MM.1S (cell line): Measurements from ENCODE around the gene ESCO1.

ENCODE experiments used
- DNase-seq: peaks from one replicate; pipeline ENCODE4 v3.0.0-alpha.2; 2015
- H2AFZ ChIP-seq: fragments of 300-600 bp; sonication (generic); 2 replicates; pipeline ENCODE4 v1.6.0; 2016; ENCODE audit warnings: antibody characterized with exemption, low read length
- H3F3A ChIP-seq: fragments of 300-600 bp; sonication (generic); 2 replicates; pipeline ENCODE4 v1.6.1; 2016; ENCODE audit warnings: mild to moderate bottlenecking, antibody characterized with exemption, low read length, moderate library complexity, mixed read lengths; ENCODE audit not compliant: insufficient read depth
- H3K27ac ChIP-seq: fragments of 300-600 bp; sonication (generic); 2 replicates; pipeline ENCODE4 v1.5.1; 2016; ENCODE audit warnings: mild to moderate bottlenecking, low read length
- H3K27me3 ChIP-seq: fragments of 300-600 bp; sonication (generic); replicated peaks from 2 replicates; pipeline ENCODE4 v1.6.0; 2016; ENCODE audit warnings: low read length; ENCODE audit not compliant: insufficient read depth
- H3K36me3 ChIP-seq: fragments of 300-600 bp; sonication (generic); replicated peaks from 2 replicates; pipeline ENCODE4 v1.6.1; 2016; ENCODE audit warnings: mild to moderate bottlenecking, low read length, mixed read lengths; ENCODE audit not compliant: insufficient read depth
- H3K4me1 ChIP-seq: fragments of 300-600 bp; sonication (generic); 2 replicates; pipeline ENCODE4 v1.6.1; 2016; ENCODE audit warnings: low read length, mixed read lengths
- H3K4me2 ChIP-seq: fragments of 300-600 bp; sonication (generic); 2 replicates; pipeline ENCODE4 v1.6.0; 2016; ENCODE audit warnings: low read depth, low read length
- H3K4me3 ChIP-seq: fragments of 300-600 bp; sonication (generic); 2 replicates; pipeline ENCODE4 v1.5.1; 2016; ENCODE audit warnings: low read length, mixed read lengths
- H3K79me2 ChIP-seq: fragments of 300-600 bp; sonication (generic); 2 replicates; pipeline ENCODE4 v1.6.1; 2016; ENCODE audit warnings: mixed run types, low read length, mixed read lengths
- H3K9ac ChIP-seq: fragments of 300-600 bp; sonication (generic); 2 replicates; pipeline ENCODE4 v1.6.1; 2016; ENCODE audit warnings: low read length, mixed read lengths
- H3K9me2 ChIP-seq: fragments of 300-600 bp; sonication (generic); replicated peaks from 2 replicates; pipeline ENCODE4 v1.6.1; 2016; ENCODE audit warnings: mild to moderate bottlenecking, low read length, mixed read lengths; ENCODE audit not compliant: insufficient read depth
- H3K9me3 ChIP-seq: fragments of 300-600 bp; sonication (generic); replicated peaks from 2 replicates; pipeline ENCODE4 v1.6.1; 2016; ENCODE audit warnings: mild to moderate bottlenecking, low read length, mixed read lengths; ENCODE audit not compliant: insufficient read depth
- H4K20me1 ChIP-seq: fragments of 300-600 bp; sonication (generic); 2 replicates; pipeline ENCODE4 v1.6.1; 2016; ENCODE audit warnings: mild to moderate bottlenecking, low read length, moderate library complexity, mixed read lengths; ENCODE audit not compliant: insufficient read depth
- CTCF ChIP-seq: fragments of 300-600 bp; sonication (generic); IDR thresholded peaks from 2 replicates; pipeline ENCODE4 v1.5.1; 2016; ENCODE audit warnings: antibody characterized with exemption, low read length, mixed read lengths
- EZH2 ChIP-seq: fragments of 300-600 bp; sonication (generic); optimal IDR thresholded peaks from 2 replicates; pipeline ENCODE3; 2017; ENCODE audit warnings: low read depth, mild to moderate bottlenecking, antibody characterized with exemption, low read length, mixed read lengths
- EZH2phosphoT487 ChIP-seq: fragments of 300-600 bp; sonication (generic); IDR thresholded peaks from 2 replicates; pipeline ENCODE4 v1.6.1; 2018; ENCODE audit warnings: antibody characterized with exemption, low read length

The ESCO1 gene

GRCh38 chr18:21499997-21500396 lies 100.5 kb downstream of the ESCO1 start:
- H3K9ac ChIP-seq: no peak overlapping the region
- H3K79me2 ChIP-seq: no peaks in the 10 kb centered on the region
- H3K9me3 ChIP-seq: no peaks in the 10 kb centered on the region
- H3K27ac ChIP-seq: no peak overlapping the region
- H3K9me2 ChIP-seq: no peaks in the 10 kb centered on the region
- no peak overlapping the region for H3K4me3 ChIP-seq
- H3K27me3 ChIP-seq: no peaks in the 10 kb centered on the region
- H3K4me2 ChIP-seq: no peak overlapping the region
- no peak for TF ChIP-seq EZH2phosphoT487
- no peak for TF ChIP-seq EZH2
- TF ChIP-seq CTCF: no peak
- no peak overlapping the region for H2AFZ ChIP-seq
- no peak for DNase-seq
- no peaks in the 10 kb centered on the region for H3K4me1 ChIP-seq
- H4K20me1 ChIP-seq: no peaks in the 10 kb centered on the region
- H3K36me3 ChIP-seq: no peaks in the 10 kb centered on the region
- no peaks in the 10 kb centered on the region for H3F3A ChIP-seq

- TF ChIP-seq EZH2phosphoT487 (no peak), CTCF (no peak), EZH2 (no peak)
- Histone ChIP-seq H4K20me1 (no peaks in the 10 kb centered on the region), H3K9me2 (no peaks in the 10 kb centered on the region), H3K4me2 (no peak overlapping the region), H2AFZ (no peak overlapping the region), H3K27me3 (no peaks in the 10 kb centered on the region), H3K9me3 (no peaks in the 10 kb centered on the region), H3K27ac (no peak overlapping the region), H3K79me2 (no peaks in the 10 kb centered on the region), H3K36me3 (no peaks in the 10 kb centered on the region), H3K4me1 (no peaks in the 10 kb centered on the region), H3K4me3 (no peak overlapping the region), H3F3A (no peaks in the 10 kb centered on the region), H3K9ac (no peak overlapping the region)
- no peak for DNase-seq
Observed at GRCh38 chr18:21496277-21496835, 104.1 kb downstream of the ESCO1 start.

DNA sequence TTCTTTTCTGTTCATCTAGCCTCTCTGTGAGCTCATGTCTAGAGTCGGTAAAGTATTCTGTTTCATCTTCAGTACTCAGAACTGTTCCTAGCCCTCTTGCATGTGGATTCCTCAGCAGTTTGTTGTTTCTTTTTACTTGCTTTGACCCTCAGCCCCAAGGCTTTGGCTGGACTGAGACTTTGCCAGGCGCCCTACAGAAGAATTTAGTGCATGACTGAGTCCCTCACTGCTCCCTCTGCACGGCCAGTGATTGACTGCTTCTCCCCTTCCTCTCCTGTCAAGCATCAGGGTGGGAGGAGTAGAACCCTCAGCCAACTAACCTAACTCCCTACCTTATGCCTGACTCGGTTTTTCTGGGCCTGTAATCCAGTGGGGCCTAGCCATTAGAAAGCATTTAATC lies 109.8 kb downstream of the ESCO1 start:
- Histone ChIP-seq H3K4me3 (no peak overlapping the region), H3K4me2 (no peak overlapping the region), H3K36me3 (no peaks in the 10 kb centered on the region), H3K9me2 (no peaks in the 10 kb centered on the region), H3K79me2 (no peaks in the 10 kb centered on the region), H3K27ac (no peak overlapping the region), H3K9ac (no peak overlapping the region), H4K20me1 (no peaks in the 10 kb centered on the region), H3K9me3 (no peaks in the 10 kb centered on the region), H3K4me1 (no peaks in the 10 kb centered on the region), H2AFZ (no peak overlapping the region), H3F3A (no peaks in the 10 kb centered on the region), H3K27me3 (no peaks in the 10 kb centered on the region)
- TF ChIP-seq EZH2phosphoT487: no peak
- no peak for TF ChIP-seq EZH2
- DNase-seq: no peak

- Histone ChIP-seq H2AFZ (no peak overlapping the region), H3K79me2 (no peaks in the 10 kb centered on the region), H3K4me2 (no peak overlapping the region), H3K9me2 (no peaks in the 10 kb centered on the region), H4K20me1 (no peaks in the 10 kb centered on the region), H3K36me3 (no peaks in the 10 kb centered on the region), H3K4me3 (no peak overlapping the region), H3F3A (no peaks in the 10 kb centered on the region), H3K4me1 (no peaks in the 10 kb centered on the region), H3K27me3 (no peaks in the 10 kb centered on the region), H3K27ac (no peak overlapping the region), H3K9ac (no peak overlapping the region), H3K9me3 (no peaks in the 10 kb centered on the region)
- TF ChIP-seq CTCF: no peak
- no peak for TF ChIP-seq EZH2phosphoT487
- no peak for TF ChIP-seq EZH2
- DNase-seq: no peak
Observed at GRCh38 chr18:21489919-21490495, 110.5 kb downstream of the ESCO1 start.
